Omental fat pad (tissue), 4 donors: ENCODE measurements around the gene CUBN. TPM values are rescaled to one million over a fixed set of nuclear protein-coding genes. Genes with fewer than 3 reads are reported as not detected.

Experiments used
- ATAC-seq: fragments of 150-250 bp; one replicate; pipeline ENCODE4 v1.9.1; 2016; ENCODE audit warnings: mild to moderate bottlenecking, moderate library complexity; ENCODE audit not compliant: low FRiP score
- DNase-seq: peaks from one replicate; pipeline ENCODE4 v3.0.0-alpha.2; 2019; ENCODE audit warnings: low spot score
- total RNA-seq, 4 donors: library from RNA; depleted of rRNA; stranded (reverse); fragments of >200 nt; gene quantifications; one replicate each; pipeline ENCODE4 v1.1.0, GENCODE V29; 2016
- TF ChIP-seq, protein P1 (sequence below), 3 donors: fragments of 450-650 bp; IDR thresholded peaks; one replicate each; pipeline ENCODE4 v1.5.1; 2016 to 2017; ENCODE audit warnings: antibody characterized with exemption in 3 of 3, mild to moderate bottlenecking in 3 of 3, moderate library complexity in 2 of 3

CUBN gene
- total RNA-seq, 4 donors from 2014 or later = 1.6 to 4.5 (median 2.2) TPM

DNA sequence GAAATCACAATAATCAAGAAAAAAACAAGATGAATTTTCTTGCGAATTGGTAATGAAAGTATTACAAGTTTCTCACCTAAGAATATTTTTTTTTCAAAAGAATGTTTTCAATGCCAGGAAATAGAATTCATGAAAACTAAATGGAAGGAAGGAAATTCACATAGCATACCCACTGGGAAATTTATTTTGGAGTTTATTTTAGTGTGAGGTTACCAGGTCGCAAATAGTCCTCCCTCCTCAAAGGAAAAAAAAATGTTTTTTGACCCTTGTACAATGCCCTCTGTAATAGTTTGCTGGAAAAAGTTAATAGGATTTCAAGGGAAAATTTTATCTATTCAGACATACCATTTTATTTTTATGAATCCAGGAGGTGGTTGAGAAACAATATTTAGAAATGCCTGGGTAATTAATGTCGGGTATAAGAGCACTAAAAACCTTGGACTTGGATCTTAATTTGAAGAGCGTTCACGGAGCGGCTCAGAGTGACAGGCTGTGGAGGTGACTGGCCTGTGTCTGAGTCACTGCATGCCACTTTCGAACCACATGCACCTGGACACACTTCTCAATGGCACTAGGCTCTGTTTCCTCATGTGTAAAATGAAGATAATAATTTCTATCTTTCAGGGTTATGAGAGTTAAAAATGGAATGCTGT is 28.2 kb downstream of the CUBN start:
- no peak for DNase-seq
- no peak for ATAC-seq
- TF ChIP-seq, protein P1, sequence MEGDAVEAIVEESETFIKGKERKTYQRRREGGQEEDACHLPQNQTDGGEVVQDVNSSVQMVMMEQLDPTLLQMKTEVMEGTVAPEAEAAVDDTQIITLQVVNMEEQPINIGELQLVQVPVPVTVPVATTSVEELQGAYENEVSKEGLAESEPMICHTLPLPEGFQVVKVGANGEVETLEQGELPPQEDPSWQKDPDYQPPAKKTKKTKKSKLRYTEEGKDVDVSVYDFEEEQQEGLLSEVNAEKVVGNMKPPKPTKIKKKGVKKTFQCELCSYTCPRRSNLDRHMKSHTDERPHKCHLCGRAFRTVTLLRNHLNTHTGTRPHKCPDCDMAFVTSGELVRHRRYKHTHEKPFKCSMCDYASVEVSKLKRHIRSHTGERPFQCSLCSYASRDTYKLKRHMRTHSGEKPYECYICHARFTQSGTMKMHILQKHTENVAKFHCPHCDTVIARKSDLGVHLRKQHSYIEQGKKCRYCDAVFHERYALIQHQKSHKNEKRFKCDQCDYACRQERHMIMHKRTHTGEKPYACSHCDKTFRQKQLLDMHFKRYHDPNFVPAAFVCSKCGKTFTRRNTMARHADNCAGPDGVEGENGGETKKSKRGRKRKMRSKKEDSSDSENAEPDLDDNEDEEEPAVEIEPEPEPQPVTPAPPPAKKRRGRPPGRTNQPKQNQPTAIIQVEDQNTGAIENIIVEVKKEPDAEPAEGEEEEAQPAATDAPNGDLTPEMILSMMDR (IDR thresholded peaks at IDR 0.05) = no peak

DNA sequence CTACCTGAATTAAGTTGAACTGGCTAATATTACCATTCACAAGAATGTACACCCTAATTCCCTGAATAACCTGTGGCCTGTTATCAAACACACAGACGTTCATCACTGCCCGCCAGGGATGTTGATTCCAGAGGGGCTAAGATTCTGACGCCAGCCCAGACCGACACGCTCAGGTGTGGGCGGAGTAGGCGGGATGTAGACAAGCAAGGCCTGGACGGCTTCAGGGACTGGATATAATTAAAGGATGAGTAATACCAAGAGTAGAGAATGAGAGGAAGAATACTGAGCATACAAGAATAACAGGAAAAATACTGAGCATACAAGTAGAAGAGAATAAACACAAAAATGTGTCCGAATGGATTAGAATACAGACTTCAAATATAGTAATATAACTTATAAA is 29.0 kb downstream of the CUBN start:
- TF ChIP-seq, protein P1 (IDR thresholded peaks at IDR 0.05) = no peak
- no peak for ATAC-seq
- DNase-seq = no peak

DNA sequence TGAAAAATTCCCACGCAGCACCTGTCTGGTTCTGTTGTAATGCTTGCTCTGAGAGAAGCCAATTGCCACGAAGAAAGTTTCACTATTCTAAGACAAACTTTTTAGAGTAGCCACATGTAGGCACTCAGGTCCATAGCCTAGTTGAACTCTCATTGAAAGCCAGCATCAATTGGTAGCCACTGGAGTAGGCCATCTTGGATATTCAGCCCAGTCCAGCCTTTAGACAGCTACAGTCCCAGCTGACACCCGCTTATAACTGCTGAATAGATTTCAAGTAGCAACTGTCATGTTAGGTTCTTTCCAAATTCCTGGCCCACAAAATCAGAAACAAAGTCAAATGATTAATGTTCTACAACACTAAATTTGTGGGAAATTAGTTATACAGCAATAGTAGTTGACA is 31.6 kb downstream of the CUBN start:
- TF ChIP-seq, protein P1 (IDR thresholded peaks at IDR 0.05) = no peak
- no peak for ATAC-seq
- DNase-seq = no peak

DNA sequence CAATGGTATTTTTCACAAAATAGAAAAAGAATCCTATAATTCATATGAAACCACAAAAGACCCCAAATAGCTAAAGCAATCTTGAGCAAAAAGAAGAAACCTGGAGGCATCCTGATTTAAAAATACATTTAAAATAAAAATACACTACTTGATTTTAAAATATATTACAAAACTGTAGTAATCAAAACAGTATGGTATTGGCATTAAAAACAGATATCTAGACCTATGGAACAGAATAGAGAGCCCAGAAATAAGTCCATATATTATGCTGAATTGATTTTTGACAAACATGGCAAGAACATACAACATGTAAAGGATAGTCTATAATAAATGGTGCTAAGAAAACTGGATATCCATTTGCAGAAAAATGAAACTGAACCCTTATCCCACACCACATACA is 34.8 kb downstream of the CUBN start:
- DNase-seq = no peak
- TF ChIP-seq, protein P1 (IDR thresholded peaks at IDR 0.05) = no peak
- no peak for ATAC-seq

DNA sequence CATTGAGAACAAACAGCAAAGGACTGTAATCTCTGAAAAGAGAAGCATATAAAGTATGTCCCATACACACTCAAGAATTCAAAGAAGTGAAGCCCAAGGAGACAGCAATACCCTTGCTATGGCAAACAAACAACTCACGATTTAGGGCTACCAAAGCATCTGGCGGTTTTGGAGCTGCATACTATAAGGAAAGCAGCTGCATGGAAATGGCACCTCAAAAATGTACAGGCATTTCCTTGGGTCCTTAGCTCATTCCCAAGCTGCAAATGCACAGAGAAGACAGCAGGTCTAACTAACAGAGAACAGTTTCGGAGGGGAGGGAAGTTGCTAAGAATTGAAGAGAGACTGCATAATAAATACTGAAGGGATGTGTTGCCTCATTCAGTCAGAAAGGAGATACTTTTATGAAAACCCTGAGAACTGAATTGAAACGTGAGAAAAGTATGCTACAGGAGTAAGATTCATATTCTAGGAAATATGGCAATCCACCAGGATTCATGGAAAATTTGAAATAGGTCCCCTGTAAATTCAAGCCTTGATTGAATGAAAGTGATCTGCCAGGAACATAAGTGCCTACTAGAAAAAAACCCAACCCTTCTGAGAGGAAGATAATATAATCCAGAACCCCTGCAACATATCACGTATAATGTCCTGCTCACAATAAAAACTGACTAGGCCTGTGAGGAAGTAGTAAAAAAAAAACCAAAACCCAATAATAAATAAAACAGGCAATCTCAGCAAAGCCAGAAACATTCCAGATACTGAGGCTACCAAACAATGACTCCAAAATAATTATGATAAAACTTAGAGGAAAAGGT is 36.4 kb downstream of the CUBN start:
- ATAC-seq (no peak), DNase-seq (no peak)
- TF ChIP-seq, protein P1 (IDR thresholded peaks at IDR 0.05) = no peak

DNA sequence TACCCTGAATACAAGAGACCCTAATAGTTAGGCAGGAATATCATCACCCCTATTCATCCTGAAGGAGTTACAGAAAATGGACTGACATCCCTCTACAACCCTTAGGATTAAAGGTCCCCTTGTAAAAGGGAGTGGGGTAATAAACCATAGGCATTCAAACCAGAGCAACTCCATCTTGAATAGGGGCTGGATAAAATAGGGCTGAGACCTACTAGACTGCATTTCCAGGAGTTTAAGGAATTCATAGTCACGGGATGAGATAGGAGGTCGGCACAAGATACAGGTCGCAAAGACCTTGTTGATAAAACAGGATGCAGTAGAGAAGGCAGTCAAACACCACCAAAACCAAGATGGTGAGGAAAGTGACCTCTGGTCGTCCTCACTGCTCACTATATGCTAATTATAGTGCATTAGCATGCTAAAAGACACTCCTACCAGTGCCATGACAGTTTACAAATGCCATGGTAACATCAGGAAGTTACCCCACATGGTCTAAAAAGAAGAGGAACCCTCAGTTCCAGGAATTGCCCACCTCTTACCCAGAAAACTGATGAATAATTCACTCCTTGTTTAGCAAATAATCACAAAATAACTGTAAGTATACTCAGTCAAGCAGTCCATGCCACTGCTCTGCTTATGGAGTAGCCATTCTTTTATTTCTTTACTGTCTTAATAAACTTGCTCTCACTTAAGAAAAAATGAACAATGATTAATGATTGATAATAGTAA is 37.2 kb downstream of the CUBN start:
- TF ChIP-seq, protein P1 (IDR thresholded peaks at IDR 0.05) = no peak
- ATAC-seq (no peak), DNase-seq (no peak)
